GM23338 (cell line): Measurements from ENCODE around the gene TNFAIP3. TPM values are rescaled to one million over a fixed set of nuclear protein-coding genes. Genes with fewer than 3 reads are reported as not detected.

ENCODE experiments used
- EZH2phosphoT487 ChIP-seq: fragments of 200-600 bp; sonication (generic); IDR thresholded peaks from one replicate; pipeline ENCODE4 v1.8.1; 2018; ENCODE audit warnings: antibody characterized with exemption; ENCODE audit not compliant: unreplicated experiment
- NANOG ChIP-seq: IDR thresholded peaks from 2 replicates; pipeline ENCODE4 v1.6.1; 2016; ENCODE audit warnings: antibody characterized with exemption, borderline replicate concordance
- POLR2AphosphoS5 ChIP-seq: IDR thresholded peaks from 2 replicates; pipeline ENCODE4 v1.6.1; 2016; ENCODE audit warnings: antibody characterized with exemption, low read depth
- STAT1 ChIP-seq: IDR thresholded peaks from one replicate; pipeline ENCODE4 v1.6.1; 2016; ENCODE audit warnings: antibody characterized with exemption; ENCODE audit not compliant: unreplicated experiment
- ZNF114 ChIP-seq: fragments of 250-450 bp; sonication (Bioruptor Pico); IDR thresholded peaks from 2 replicates; pipeline ENCODE4 v1.5.0; 2020; ENCODE audit warnings: mild to moderate bottlenecking, moderate library complexity
- polyA plus RNA-seq: library from polyadenylated mRNA; unstranded; fragments of >200 nt; fragmentation: Nextera tagmentation; extraction: Ambion mirVana; gene quantifications from 2 replicates; pipeline ENCODE4 v1.2.1, GENCODE V29; 2016
- total RNA-seq: library from RNA; depleted of rRNA; stranded (reverse); fragments of >200 nt; shearing (Covaris generic); gene quantifications from 2 replicates; pipeline ENCODE4 v1.2.3, GENCODE V29; 2014
- TF ChIP-seq, protein P1 (sequence below): fragments of 250-450 bp; sonication (Bioruptor Pico); IDR thresholded peaks from 2 replicates; pipeline ENCODE4 v1.5.0; 2020; ENCODE audit warnings: mild to moderate bottlenecking, moderate library complexity
- TF ChIP-seq, protein P2 (sequence below), 2 experiments: fragments of 200-600 bp in 1 of 2; sonication (generic) in 1 of 2; conservative IDR thresholded peaks; 2 replicates each; pipeline versions ENCODE4 v1.5.1 to v1.6.1; 2016 to 2017; ENCODE audit warnings: antibody characterized with exemption in 2 of 2, low read depth in 2 of 2, mild to moderate bottlenecking in 2 of 2, moderate library complexity in 1 of 2
- TF ChIP-seq, protein P3 (sequence below): IDR thresholded peaks from 2 replicates; pipeline ENCODE4 v1.6.1; 2016; ENCODE audit warnings: antibody characterized with exemption

Gene TNFAIP3
- total and polyA plus RNA-seq, 2 experiments from 2014 or later = 2.1 to 2.3 TPM

DNA sequence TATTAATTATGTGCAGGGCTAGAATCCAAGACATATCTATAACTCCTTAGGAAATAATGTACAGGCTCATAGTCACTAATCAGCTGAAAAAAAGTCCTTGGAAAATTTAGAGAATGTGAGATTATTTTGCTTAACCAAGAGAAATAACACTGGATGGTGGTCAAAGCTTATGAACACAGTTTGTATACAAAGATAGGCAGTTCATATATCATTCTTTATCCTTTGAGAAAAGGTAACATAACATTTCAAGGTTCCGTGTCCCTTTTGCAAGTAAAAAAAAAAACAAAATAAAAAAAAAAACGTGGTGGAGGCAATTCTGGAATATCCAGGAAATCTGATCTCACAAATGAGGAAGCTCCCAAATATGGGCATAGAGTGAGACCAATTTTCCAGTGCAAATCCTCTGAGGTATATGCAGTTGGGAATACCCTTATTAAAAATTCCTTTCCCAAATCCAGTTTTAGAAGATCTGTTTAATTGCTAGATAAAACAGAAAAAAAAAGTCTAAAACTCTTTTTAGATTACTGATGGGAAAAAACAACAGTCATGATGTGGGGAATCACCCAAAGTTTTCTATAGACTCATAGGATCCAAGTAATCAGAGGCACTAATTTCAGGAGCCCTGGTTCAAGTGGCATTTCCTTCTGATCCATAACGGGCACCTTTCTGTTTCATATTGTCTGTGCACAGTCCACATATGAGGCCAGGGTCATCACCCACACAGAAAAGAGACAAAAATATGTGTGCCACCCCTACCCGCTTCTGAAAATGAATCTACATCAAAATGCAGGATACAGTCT lies 17.7 kb upstream of the TNFAIP3 start (continued):
- TF ChIP-seq, protein P1, sequence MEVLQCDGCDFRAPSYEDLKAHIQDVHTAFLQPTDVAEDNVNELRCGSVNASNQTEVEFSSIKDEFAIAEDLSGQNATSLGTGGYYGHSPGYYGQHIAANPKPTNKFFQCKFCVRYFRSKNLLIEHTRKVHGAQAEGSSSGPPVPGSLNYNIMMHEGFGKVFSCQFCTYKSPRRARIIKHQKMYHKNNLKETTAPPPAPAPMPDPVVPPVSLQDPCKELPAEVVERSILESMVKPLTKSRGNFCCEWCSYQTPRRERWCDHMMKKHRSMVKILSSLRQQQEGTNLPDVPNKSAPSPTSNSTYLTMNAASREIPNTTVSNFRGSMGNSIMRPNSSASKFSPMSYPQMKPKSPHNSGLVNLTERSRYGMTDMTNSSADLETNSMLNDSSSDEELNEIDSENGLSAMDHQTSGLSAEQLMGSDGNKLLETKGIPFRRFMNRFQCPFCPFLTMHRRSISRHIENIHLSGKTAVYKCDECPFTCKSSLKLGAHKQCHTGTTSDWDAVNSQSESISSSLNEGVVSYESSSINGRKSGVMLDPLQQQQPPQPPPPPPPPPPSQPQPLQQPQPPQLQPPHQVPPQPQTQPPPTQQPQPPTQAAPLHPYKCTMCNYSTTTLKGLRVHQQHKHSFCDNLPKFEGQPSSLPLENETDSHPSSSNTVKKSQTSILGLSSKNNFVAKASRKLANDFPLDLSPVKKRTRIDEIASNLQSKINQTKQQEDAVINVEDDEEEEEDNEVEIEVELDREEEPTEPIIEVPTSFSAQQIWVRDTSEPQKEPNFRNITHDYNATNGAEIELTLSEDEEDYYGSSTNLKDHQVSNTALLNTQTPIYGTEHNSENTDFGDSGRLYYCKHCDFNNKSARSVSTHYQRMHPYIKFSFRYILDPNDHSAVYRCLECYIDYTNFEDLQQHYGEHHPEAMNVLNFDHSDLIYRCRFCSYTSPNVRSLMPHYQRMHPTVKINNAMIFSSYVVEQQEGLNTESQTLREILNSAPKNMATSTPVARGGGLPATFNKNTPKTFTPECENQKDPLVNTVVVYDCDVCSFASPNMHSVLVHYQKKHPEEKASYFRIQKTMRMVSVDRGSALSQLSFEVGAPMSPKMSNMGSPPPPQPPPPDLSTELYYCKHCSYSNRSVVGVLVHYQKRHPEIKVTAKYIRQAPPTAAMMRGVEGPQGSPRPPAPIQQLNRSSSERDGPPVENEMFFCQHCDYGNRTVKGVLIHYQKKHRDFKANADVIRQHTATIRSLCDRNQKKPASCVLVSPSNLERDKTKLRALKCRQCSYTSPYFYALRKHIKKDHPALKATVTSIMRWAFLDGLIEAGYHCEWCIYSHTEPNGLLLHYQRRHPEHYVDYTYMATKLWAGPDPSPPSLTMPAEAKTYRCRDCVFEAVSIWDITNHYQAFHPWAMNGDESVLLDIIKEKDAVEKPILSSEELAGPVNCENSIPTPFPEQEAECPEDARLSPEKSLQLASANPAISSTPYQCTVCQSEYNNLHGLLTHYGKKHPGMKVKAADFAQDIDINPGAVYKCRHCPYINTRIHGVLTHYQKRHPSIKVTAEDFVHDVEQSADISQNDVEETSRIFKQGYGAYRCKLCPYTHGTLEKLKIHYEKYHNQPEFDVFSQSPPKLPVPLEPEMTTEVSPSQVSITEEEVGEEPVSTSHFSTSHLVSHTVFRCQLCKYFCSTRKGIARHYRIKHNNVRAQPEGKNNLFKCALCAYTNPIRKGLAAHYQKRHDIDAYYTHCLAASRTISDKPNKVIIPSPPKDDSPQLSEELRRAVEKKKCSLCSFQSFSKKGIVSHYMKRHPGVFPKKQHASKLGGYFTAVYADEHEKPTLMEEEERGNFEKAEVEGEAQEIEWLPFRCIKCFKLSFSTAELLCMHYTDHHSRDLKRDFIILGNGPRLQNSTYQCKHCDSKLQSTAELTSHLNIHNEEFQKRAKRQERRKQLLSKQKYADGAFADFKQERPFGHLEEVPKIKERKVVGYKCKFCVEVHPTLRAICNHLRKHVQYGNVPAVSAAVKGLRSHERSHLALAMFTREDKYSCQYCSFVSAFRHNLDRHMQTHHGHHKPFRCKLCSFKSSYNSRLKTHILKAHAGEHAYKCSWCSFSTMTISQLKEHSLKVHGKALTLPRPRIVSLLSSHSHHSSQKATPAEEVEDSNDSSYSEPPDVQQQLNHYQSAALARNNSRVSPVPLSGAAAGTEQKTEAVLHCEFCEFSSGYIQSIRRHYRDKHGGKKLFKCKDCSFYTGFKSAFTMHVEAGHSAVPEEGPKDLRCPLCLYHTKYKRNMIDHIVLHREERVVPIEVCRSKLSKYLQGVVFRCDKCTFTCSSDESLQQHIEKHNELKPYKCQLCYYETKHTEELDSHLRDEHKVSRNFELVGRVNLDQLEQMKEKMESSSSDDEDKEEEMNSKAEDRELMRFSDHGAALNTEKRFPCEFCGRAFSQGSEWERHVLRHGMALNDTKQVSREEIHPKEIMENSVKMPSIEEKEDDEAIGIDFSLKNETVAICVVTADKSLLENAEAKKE (CRISPR knock-in tag) = no peak
- TF ChIP-seq NANOG (no peak), EZH2phosphoT487 (no peak), POLR2AphosphoS5 (no peak), ZNF114 (no peak), STAT1 (no peak)
- TF ChIP-seq, protein P2, sequence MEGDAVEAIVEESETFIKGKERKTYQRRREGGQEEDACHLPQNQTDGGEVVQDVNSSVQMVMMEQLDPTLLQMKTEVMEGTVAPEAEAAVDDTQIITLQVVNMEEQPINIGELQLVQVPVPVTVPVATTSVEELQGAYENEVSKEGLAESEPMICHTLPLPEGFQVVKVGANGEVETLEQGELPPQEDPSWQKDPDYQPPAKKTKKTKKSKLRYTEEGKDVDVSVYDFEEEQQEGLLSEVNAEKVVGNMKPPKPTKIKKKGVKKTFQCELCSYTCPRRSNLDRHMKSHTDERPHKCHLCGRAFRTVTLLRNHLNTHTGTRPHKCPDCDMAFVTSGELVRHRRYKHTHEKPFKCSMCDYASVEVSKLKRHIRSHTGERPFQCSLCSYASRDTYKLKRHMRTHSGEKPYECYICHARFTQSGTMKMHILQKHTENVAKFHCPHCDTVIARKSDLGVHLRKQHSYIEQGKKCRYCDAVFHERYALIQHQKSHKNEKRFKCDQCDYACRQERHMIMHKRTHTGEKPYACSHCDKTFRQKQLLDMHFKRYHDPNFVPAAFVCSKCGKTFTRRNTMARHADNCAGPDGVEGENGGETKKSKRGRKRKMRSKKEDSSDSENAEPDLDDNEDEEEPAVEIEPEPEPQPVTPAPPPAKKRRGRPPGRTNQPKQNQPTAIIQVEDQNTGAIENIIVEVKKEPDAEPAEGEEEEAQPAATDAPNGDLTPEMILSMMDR (conservative IDR thresholded peaks at IDR 0.05; ENCODE audit: low read depth in 2 of 2) = no peak
- TF ChIP-seq, protein P3, sequence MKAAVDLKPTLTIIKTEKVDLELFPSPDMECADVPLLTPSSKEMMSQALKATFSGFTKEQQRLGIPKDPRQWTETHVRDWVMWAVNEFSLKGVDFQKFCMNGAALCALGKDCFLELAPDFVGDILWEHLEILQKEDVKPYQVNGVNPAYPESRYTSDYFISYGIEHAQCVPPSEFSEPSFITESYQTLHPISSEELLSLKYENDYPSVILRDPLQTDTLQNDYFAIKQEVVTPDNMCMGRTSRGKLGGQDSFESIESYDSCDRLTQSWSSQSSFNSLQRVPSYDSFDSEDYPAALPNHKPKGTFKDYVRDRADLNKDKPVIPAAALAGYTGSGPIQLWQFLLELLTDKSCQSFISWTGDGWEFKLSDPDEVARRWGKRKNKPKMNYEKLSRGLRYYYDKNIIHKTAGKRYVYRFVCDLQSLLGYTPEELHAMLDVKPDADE = no peak
